GM21717 (cell line): ENCODE measurements around the gene BDKRB2.
"Not testable (repeated sequence)": the region's sequence is repeated elsewhere in the genome, so short reads cannot be mapped to it uniquely, and the experiment has no call there.

Experiments
- ATAC-seq: cut with Tn5 transposase; IDR thresholded peaks from one replicate; pipeline ENCODE4 v1.9.1; 2021; ENCODE audit warnings: mild to moderate bottlenecking, moderate library complexity; ENCODE audit not compliant: unreplicated experiment

The BDKRB2 gene

GRCh38 chr14:96221109-96221650 lies 16.5 kb downstream of the BDKRB2 start:
- ATAC-seq = no peak

- ATAC-seq = no peak
Observed at GRCh38 chr14:96221841-96222240, 17.2 kb downstream of the BDKRB2 start.

- no peak for ATAC-seq
Observed at GRCh38 chr14:96224480-96225096, 19.9 kb downstream of the BDKRB2 start.

GRCh38 chr14:96225213-96225612 lies 20.6 kb downstream of the BDKRB2 start:
- no peak for ATAC-seq

GRCh38 chr14:96225745-96226151 lies 21.1 kb downstream of the BDKRB2 start:
- no peak for ATAC-seq

GRCh38 chr14:96227428-96227827 lies 22.8 kb downstream of the BDKRB2 start:
- no peak for ATAC-seq

- no peak for ATAC-seq
Observed at GRCh38 chr14:96229315-96229714, 24.7 kb downstream of the BDKRB2 start.

- no peak for ATAC-seq
Observed at GRCh38 chr14:96231056-96231455, 26.4 kb downstream of the BDKRB2 start.

- ATAC-seq = no peak
Observed at GRCh38 chr14:96231526-96232130, 27.0 kb downstream of the BDKRB2 start.

GRCh38 chr14:96232506-96232905 lies 27.9 kb downstream of the BDKRB2 start:
- ATAC-seq = no peak

- ATAC-seq = no peak
Observed at GRCh38 chr14:96233661-96234060, 29.0 kb downstream of the BDKRB2 start.

GRCh38 chr14:96235426-96235825 lies 30.8 kb downstream of the BDKRB2 start:
- ATAC-seq = no peak

- no peak for ATAC-seq
Observed at GRCh38 chr14:96237641-96238040, 33.0 kb downstream of the BDKRB2 start.

GRCh38 chr14:96238676-96239265 lies 34.1 kb downstream of the BDKRB2 start:
- no peak for ATAC-seq

- no peak for ATAC-seq
Observed at GRCh38 chr14:96239711-96240141, 35.1 kb downstream of the BDKRB2 start.

- ATAC-seq = no peak
Observed at GRCh38 chr14:96240641-96241040, 36.0 kb downstream of the BDKRB2 start.

- no peak for ATAC-seq
Observed at GRCh38 chr14:96242126-96242525, 37.5 kb downstream of the BDKRB2 start.

- ATAC-seq = no peak
Observed at GRCh38 chr14:96243785-96244184, 39.1 kb downstream of the BDKRB2 start.

GRCh38 chr14:96245074-96245473 lies 40.4 kb downstream of the BDKRB2 start:
- not testable (repeated sequence) for ATAC-seq

GRCh38 chr14:96245710-96246538 lies 41.3 kb downstream of the BDKRB2 start:
- ATAC-seq = no peak

GRCh38 chr14:96246539-96246847 lies 41.9 kb downstream of the BDKRB2 start:
- no peak for ATAC-seq
